ENCODE results near the gene TMEM247.
"Not testable (repeated sequence)": the region's sequence is repeated elsewhere in the genome, so short reads cannot be mapped to it uniquely, and the experiment has no call there.

TMEM247 gene

DNA sequence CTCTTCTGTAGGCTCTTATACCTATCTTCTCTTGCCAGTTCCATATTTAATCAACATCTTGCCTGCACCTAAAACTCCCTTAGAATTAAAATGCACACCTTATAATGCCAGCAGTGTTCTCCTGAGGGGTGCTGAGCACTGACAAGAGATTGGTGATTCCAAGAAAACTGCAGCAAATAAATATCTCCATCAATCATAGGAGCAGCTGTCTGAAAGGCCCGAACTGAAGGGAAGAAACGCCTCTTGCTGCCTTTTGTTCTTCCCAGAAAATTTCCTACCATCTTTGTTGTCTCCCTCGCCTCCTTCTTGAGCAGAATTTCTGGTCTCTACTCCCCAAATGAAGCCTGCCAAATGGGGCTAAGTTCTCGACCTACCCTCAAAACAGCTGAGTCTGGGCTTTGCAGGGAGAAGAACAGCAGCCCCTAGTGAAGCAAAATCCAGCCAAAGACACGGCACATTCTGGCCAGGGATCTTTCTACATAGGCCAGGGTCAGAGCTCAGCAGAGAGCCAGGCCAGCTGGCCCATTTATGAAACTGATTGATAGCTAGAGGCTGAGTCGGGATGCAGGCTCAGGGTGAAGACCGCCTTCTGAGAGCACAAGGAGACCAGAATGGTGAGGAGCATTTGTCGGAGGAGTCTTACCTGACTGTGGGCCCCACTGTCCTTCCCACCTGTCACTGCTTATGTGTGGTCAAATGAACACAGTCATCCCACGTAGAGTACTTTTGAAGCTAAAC, 20.4 kb upstream of the TMEM247 start:
- no peak for DNase-seq (ENCODE audit: low read depth)

DNA sequence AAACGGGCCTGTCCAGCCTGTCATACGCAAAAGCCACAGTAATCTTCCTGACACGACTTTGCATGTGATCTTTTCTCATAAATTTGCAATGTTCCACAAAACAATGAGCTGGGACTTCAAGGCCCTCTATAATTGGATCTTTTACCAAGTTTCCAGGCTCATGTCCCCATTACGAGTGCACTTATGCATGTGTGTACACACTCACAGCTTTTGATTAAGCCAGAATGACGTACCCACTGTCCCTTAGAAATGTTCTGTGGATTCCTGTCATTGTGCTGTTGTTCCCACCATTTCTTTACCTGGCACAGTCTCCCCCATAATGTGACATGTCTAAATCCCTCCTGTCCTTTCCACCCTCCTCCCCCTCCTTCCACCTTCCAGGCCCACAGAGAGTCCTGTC, 19.7 kb upstream of the TMEM247 start:
- no peak for DNase-seq (ENCODE audit: low read depth)

DNA sequence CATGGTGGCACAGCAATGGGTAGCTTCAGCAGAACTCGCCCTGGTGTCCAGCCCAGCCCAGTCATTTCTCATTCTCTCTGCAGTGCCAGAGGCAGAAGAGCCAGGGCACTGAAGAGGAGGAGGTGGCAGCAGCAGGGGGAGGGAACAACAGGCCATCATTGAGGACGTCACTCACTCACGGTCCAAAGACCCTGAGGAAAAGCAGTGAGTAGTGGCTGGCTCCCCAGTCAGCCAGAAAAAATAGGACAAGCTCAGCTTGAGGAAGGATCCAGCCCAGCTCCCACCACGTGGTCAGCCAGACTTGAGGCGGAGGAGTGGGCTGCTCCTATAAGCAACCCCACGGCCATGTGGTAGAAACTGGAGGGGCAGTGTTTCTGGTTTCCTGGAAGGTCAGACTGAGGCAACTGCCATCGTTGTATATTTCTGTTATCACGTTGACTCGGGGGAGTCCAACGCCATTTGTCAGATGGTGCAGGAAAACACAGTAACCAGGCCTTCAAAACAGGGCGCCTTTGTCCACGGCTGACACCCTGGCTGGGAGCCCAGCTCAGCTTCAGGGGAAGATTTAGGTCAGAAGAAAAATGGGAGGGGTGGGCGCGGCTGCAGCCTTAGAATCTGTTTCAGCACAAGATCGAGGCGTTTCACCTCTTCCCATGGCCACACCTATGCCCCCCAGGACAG, 19.0 kb upstream of the TMEM247 start:
- no peak for DNase-seq (ENCODE audit: low read depth)

DNA sequence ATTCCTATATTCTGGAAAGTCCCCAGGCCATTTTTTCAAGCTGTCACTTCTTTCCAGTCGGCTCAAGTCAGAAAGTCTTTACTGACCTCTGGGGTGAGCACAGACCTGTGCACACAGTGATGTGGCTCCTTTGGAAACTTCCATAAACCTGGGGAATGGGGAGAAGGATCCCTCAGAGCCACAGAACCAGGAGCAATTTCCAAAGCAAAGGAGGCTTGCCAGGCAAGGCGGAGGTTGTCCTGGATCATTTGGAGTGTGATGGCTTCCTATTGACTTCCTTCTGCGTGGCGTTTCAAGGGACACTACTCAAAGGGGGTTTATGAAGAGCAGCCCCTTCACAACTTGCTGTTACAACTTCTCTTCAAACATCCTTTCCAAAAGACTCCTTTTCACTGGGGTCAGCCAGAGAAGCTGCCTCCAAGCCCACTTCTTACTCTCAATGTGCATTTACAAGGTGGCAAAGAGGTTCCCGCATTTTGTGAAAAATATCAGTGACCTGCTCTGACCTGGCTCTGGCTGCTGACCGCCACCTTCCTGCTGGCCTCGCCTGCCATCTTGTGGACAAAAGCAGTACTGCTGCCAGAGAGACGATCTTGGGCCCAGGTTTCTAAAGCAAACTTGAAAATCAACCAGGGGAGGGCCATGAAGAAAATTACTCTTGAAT, 18.2 kb upstream of the TMEM247 start:
- DNase-seq (ENCODE audit: low read depth): peak; percentile 34

DNA sequence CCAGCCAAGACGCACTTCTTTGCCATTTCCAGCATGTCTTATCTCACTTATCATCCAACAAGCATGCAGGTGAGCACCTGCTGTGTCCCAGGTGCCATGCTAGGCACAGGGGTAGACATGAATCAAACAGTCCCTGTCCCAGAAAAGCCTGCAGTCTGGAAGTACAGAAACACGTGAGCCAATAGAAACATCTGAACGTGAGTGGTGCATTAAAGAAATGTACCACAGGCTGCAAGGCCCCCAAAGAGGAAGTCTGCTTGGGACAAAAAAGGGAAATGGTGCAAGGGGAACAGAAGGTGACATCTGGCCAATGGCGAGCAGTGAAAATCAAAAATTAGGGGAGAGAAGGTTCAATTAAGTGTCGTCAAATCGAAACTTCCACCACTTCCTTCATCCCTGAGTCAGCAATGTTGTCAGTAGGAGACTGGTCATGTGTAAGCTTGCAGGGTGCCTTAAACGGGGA, 17.6 kb upstream of the TMEM247 start:
- no peak for DNase-seq (ENCODE audit: low read depth)

DNA sequence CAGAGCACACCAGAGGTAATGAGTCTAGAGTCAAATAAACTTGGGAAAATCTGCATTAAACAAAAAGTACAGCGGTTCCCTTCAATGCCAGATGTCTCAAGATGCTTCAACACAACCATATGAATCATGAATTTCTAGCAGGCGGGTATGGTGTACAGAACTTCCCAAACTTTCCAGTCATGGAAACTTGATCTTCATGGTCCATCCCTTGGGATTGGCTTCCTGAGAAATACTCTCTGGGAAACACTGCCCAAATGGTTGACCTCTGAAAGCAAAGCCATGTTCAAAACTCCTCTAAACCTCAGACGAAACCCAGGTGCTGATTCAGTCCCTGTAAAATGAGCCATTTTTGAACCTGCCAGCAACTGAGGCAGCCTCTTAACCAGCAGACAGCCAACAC, 16.4 kb upstream of the TMEM247 start:
- peak; percentile 95 for DNase-seq (ENCODE audit: low read depth)

DNA sequence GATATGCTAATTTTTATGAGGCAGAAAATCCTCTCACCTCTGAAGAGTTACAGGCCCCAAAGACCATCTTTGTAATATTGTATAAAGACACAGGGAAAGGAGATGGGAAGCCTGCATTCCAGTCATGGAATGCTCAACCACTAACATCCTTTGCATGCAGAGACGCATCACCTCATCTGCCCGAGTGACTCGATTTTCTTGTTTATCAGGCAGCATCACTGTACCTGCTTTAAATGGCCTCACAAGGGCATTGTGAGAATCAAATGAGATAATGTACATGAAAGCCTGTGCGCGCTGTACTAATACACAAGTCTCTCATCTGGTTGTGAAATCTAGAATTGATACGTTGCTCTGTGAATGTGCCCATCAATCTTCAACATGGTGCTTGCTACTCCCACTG, 10.2 kb upstream of the TMEM247 start:
- no peak for DNase-seq (ENCODE audit: low read depth)

DNA sequence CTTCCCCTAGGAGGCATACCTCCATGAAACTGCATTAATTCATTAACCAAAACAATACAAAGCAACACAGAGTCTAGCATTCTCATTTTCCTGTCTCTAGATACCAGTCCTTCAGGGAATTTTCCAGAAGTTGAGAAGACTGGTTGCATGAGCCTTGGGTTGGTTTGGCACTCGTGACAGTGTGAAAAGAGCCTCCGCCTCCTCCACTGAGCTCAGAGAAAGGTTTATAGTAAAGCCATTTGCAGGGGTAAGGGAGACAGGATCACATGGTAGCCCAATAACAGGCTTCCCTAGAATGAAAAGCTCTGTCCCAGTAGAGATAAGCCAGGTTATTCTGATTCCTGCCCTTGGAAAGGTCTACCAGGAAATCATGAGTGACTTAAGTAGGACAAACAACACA, 9.7 kb upstream of the TMEM247 start:
- DNase-seq (ENCODE audit: low read depth): no peak

DNA sequence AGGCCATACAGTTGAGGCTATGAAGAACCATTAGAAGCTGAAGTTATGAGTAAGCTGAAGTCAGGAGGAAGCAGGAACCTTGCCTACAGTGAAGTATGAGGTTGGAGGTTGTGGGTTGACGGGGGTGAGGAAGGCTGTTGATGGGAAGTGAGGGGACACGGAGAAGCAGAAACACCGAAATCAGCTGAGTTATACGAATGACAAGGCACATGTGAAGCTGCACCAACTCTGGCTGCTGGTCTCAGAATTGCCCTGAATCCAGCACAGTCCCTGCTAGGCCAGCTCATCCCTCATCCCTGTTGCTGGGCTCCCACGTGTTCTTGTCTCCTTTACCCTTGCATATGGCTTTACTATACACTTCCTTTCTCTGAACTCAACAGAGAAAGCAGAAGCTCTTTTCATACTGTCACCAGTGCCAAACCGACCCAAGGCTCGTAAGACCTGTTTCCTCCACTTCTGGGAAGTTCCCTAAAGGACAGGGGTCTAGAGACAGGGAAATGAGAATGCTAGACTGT, 9.2 kb upstream of the TMEM247 start:
- no peak for DNase-seq (ENCODE audit: low read depth)

DNA sequence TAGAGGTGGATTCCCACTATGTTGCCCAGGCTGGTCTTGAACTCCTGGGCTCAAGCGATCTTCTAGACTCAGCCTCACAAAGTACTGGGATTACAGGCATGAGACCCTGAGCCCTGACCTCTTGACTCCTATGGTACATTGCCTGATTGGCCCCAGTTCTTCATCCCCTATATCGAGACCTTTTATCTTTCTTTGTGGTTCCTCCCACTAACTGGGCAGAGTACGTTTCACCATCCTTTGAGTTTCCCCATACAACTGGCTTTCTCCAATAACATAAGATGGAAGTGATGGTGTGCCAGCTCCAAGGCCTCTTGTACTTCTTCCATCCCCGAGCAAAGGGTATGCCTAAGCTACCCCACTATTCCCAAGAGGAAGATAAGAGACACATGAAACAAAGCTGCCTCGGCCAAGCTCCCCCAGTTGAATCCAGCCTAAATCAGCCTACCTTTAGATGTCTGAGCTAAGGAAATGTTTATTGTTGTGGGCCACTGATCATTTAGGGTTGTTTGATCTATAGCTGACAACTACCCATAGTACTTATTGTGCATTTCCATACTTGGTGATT, 8.3 kb upstream of the TMEM247 start:
- no peak for DNase-seq (ENCODE audit: low read depth)

DNA sequence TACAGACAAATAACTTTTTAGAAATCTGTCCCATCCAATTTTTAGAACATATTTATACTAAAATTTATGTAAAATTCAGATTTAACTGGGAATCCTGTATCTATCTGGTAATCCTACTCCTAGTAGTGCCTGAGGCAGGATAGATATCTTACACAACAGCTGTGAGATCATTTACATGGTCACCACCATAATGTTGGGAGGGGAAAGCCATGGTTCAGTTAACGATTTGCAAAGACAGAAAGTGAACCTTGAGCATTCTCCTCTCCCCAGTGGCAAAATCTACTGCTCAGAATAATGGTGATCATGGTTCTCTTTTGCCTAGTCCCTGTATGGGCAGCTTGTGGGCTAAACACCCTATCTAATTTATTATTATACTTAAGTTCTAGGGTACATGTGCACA, 7.7 kb upstream of the TMEM247 start:
- no peak for DNase-seq (ENCODE audit: low read depth)

DNA sequence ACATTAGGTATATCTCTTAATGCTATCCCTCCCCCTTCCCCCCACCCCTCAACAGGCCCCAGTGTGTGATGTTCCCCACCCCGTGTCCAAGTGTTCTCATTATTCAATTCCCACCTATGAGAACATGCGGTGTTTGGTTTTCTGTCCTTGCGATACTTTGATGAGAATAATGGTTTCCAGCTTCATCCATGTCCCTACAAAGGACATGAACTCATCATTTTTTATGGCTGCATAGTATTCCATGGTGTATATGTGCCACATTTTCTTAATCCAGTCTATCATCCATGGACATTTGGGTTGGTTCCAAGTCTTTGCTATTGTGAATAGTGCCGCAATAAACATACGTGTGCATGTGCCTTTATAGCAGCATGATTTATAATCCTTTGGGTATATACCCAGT, 7.2 kb upstream of the TMEM247 start:
- DNase-seq (ENCODE audit: low read depth): not testable (repeated sequence)

DNA sequence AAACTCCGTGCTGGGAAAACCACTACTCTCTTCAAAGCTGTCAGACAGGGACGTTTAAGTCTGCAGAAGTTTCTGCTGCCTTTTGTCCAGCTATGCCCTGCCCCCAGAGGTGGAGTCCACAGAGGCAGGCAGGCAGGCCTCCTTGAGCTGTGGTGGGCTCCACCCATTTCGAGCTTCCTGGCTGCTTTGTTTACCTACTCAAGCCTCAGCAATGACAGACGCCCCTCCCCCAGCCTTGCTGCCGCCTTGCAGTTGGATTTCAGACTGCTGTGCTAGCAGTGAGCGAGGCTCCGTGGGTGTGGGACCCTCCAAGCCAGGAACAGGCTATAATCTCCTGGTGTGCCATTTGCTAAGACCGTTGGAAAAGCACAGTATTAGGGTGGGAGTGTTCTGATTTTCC, 1.9 kb upstream of the TMEM247 start:
- not testable (repeated sequence) for DNase-seq (ENCODE audit: low read depth)

DNA sequence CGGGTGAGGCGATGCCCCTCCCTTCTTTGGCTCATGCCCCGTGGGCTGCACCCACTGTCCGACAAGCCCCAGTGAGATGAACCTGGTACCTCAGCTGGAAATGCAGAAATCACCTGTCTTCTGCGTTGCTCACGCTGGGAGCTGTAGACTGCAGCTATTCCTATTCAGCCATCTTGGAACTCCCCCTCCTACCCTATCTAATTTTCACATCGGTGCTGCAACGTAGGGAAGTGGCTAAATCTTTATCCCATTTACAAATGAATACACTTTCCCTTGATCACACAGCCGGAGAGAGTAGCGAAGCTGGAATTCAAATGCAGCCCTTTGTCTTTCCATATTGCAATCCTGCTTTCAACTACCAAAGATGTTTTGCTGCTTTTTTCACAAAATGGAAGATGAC, 1.4 kb upstream of the TMEM247 start:
- no peak for DNase-seq (ENCODE audit: low read depth)

DNA sequence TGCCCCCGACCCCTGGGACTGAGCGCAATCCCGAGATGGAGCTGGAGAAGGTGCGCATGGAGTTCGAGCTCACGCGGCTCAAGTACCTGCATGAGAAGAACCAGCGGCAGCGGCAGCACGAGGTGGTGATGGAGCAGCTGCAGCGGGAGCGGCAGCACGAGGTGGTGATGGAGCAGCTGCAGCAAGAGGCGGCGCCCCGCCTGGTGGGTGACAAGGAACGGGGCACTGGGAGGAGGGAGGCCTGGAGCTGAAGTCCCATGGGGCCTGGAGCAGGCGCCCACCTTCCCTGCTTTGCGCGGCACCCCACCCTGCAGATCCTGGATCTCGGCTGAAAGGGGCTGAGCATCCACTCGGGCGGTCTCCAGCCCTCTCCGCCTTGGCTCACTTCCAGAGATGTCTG, 1.2 kb downstream of the TMEM247 start:
- DNase-seq (ENCODE audit: low read depth): no peak

DNA sequence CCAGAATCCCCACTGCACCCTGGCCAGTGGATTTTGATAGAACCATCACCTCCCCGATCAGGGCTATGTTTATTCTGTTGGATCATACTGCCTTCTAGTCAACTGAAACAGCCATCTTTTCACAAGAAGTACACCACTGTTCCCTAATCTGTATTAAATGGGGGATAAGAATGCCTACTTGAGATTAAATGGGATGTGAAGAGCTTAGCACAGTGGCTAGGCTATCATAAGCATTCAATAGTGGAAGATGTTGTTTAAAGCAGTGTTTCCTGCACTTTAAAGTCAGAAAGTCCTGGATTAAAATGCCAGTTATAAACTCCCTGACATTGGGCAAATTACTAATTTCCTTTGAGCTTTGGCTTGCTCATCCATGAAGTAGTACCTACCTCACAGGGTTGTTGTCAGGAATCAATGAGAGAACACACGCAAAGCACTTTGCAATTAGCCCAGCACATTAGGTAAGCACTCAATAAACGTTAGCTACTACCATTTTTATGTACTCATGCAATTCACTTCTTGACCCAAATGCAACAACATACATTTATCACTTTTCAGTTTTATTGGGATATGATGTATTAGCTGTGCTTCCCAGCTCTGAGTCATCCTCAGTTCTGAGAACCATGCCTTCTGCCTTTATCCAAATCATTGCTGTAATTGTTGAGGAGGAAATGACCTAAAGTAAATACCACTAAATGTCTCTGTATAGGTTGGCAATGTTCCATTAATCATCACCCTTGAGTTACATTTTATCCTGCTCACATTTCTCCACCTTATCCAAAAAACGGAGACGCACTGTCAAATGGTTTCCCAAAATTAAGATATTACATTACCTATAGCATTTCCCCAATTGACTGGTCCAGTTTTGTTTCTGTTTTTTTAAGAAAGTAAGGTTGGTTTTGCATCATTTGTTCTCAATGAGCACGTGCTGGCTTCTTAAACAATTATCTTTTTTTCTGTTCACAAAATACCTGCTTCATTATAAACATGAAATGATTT, 2.1 kb downstream of the TMEM247 start:
- DNase-seq (ENCODE audit: low read depth): peak; percentile 69

DNA sequence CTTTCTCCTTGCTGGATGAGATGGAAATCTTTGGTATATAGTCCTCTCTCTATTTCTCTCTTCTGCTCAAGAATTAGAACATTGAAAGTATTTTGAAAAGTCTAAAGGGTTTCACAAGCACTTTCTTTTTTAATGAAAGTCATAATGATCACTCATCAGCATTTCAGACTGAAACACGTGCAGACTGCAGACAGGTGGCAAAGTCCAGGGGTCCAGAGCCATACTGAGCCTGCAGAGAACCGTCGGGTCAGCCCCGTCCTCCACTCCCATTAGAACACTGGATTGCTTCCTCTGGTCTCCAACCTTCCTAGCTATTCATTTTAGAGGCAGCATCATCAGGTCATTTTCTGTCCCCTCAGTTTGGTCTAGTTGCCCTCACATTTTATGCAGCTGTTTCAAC, 3.1 kb downstream of the TMEM247 start:
- no peak for DNase-seq (ENCODE audit: low read depth)

DNA sequence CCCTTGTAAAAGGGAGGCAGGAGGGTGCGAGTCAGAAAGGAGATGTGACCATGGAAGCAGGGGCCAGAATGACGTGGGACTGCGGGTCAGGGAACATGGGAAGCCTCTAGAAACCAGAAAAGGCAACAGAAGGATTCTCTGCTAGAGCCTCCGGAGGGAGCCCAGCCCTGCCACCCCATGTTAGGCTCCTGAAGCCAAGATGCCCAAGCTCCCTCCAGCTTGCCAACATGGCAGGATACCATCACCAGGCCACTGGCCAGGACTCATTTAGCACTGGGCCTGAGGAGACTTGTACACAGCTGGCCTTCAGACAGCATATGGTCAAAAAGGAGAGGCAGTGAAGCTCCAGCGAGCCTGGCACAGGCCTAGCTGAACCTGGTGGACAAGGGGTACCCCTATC, 5.6 kb downstream of the TMEM247 start:
- no peak for DNase-seq (ENCODE audit: low read depth)

DNA sequence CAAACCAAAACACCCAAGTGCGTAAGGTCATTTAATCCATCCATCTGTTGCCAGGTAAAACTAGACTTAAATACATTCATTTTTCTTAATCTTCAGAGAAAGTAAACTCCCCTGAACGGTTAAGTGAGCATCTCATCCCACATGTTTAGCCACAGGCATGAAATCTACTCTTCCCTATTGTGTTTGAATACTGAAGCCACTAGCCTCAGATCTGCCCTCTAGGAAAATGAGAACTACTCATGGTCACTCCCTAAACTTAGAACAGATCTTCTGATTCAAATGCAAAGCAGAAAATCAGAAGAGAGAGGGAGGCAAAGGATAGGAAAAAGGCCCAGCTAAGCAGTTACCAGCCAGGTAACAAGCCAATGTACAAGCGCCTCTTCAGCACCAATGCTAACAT, 7.1 kb downstream of the TMEM247 start:
- no peak for DNase-seq (ENCODE audit: low read depth)

DNA sequence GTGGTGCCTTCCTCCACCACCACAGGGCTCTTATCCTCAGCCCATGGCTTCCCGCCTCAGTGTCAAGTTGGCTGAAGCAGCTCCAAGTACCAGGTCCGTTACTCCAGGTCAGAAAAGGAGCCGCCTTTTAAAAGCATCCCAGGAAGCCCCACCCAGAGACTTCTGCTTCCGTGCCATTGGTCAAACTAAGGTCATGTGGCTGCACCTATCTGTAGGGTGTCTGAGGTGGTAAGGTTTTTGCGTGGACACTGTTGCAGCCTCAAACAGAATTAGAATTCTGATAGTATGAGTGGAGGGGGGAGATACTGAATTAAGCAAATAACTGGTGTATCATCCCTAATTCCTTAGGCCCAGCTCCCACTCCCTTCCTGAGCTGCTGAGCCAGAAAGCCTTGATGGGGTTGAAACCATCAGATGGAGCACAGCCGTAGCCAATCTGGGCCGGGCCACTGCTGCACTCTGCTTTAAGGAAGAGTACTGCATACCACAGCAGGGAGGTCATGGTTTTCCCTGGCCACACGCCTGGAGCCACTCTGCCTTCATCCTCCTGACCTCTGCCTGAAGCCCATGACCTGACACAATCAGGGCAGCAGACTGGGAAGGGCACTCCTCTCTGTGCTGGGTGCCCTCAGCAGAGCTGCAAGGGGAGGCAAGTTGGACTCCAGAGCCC, 8.4 kb downstream of the TMEM247 start:
- peak; percentile 76 for DNase-seq (ENCODE audit: low read depth)

DNA sequence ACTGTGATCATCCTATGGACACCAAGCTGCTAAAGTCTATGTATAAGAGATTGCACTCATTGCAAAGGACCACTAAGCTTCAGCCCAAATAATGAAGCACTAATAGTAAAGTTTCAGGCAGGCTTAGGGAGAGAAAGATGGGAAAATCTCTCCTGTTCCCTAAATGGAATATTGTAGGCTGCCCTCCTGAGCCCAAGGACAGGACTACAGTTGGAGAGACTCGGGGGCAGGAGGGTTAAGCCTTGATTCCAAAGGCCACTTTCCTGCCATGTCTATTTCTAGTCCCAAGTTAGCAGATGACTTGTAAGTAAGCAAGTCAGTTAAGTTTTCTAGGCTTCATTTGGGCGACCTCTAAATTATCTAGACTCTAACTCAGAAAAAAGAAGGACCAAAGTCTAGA, 9.0 kb downstream of the TMEM247 start:
- no peak for DNase-seq (ENCODE audit: low read depth)

Measured in stromal cell of bone marrow (primary cell).